ENCODE results near the gene MDN1.
"Not testable (repeated sequence)": the region's sequence is repeated elsewhere in the genome, so short reads cannot be mapped to it uniquely, and the experiment has no call there.

The MDN1 gene

GRCh38 chr6:89650579-89650978 lies 169.0 kb downstream of the MDN1 start:
- DNase-seq (ENCODE audit: low read depth in 2 of 2): no peak

GRCh38 chr6:89649682-89650081 lies 169.9 kb downstream of the MDN1 start:
- DNase-seq (ENCODE audit: low read depth in 2 of 2): no peak

GRCh38 chr6:89644864-89645263 lies 174.7 kb downstream of the MDN1 start:
- no peak for DNase-seq (ENCODE audit: low read depth in 2 of 2)

- DNase-seq (ENCODE audit: low read depth in 2 of 2): no peak
These were observed 176.2 kb downstream of the MDN1 start for GRCh38 chr6:89643406-89643805.

GRCh38 chr6:89642956-89643355 lies 176.6 kb downstream of the MDN1 start:
- DNase-seq (ENCODE audit: low read depth in 2 of 2): no peak

GRCh38 chr6:89641581-89641980 lies 178.0 kb downstream of the MDN1 start:
- not testable (repeated sequence) for DNase-seq (ENCODE audit: low read depth in 2 of 2)

- DNase-seq (ENCODE audit: low read depth in 2 of 2): no peak
These were observed 178.8 kb downstream of the MDN1 start for GRCh38 chr6:89640804-89641203.

- peak; percentile 88 to 92 for DNase-seq (ENCODE audit: low read depth in 2 of 2)
These were observed 181.0 kb downstream of the MDN1 start, which contains the start of gene LYRM2 for GRCh38 chr6:89638320-89639195. Gene LYRM2 (minus strand): TSS chr6:89638747. CDS start chr6:89638716, 31 bp downstream.

- no peak for DNase-seq (ENCODE audit: low read depth in 2 of 2)
These were observed 181.7 kb downstream of the MDN1 start for GRCh38 chr6:89637960-89638319.

GRCh38 chr6:89636412-89636811 lies 183.2 kb downstream of the MDN1 start:
- DNase-seq (ENCODE audit: low read depth in 2 of 2): not testable (repeated sequence)

- no peak for DNase-seq (ENCODE audit: low read depth in 2 of 2)
These were observed 189.1 kb downstream of the MDN1 start for GRCh38 chr6:89630488-89630887.

- no peak for DNase-seq (ENCODE audit: low read depth in 2 of 2)
These were observed 195.8 kb downstream of the MDN1 start for GRCh38 chr6:89623749-89624148.

GRCh38 chr6:89619567-89619966 lies 200.0 kb downstream of the MDN1 start:
- DNase-seq (ENCODE audit: low read depth in 2 of 2): no peak

- no peak for DNase-seq (ENCODE audit: low read depth in 2 of 2)
These were observed 201.6 kb downstream of the MDN1 start for GRCh38 chr6:89618026-89618425.

GRCh38 chr6:89616531-89616930 lies 203.1 kb downstream of the MDN1 start:
- DNase-seq (ENCODE audit: low read depth in 2 of 2): no peak

GRCh38 chr6:89615882-89616281 lies 203.7 kb downstream of the MDN1 start:
- no peak for DNase-seq (ENCODE audit: low read depth in 2 of 2)

GRCh38 chr6:89613790-89614189 lies 205.8 kb downstream of the MDN1 start:
- no peak for DNase-seq (ENCODE audit: low read depth in 2 of 2)

- DNase-seq (ENCODE audit: low read depth in 2 of 2): no peak
These were observed 207.5 kb downstream of the MDN1 start for GRCh38 chr6:89612121-89612520.

- no peak for DNase-seq (ENCODE audit: low read depth in 2 of 2)
These were observed 207.9 kb downstream of the MDN1 start for GRCh38 chr6:89611666-89612065.

- DNase-seq (ENCODE audit: low read depth in 2 of 2): peak; percentile 69 to 80
These were observed 209.4 kb downstream of the MDN1 start for GRCh38 chr6:89610149-89610642.

GRCh38 chr6:89605861-89606260 lies 213.7 kb downstream of the MDN1 start:
- no peak for DNase-seq (ENCODE audit: low read depth in 2 of 2)

- DNase-seq (ENCODE audit: low read depth in 2 of 2): no peak
These were observed 214.9 kb downstream of the MDN1 start for GRCh38 chr6:89604653-89605052.

- DNase-seq (ENCODE audit: low read depth in 2 of 2): no peak
These were observed 217.4 kb downstream of the MDN1 start for GRCh38 chr6:89602166-89602565.

All from stimulated activated CD4-positive, alpha-beta T cell treated with anti-CD3 and anti-CD28 coated beads, Interleukin-4, amount 100 ng/mL, for 48 hours (primary cell).